ENCODE data around the gene MYH9. TPM values are rescaled to one million over a fixed set of nuclear protein-coding genes. Genes with fewer than 3 reads are reported as not detected.
"Not testable (repeated sequence)": the region's sequence is repeated elsewhere in the genome, so short reads cannot be mapped to it uniquely, and the experiment has no call there.

Gene MYH9
- total RNA-seq, 1 donor from 2014 or later = 277 TPM

GRCh38 chr22:36431977-36432376 is 44.2 kb upstream of the MYH9 start:
- Mint-ChIP-seq H3K27ac (no peak overlapping the region), H3K27me3 (no peaks in the 10 kb centered on the region), H3K36me3 (no peaks in the 10 kb centered on the region), H3K9me3 (no peaks in the 10 kb centered on the region), H3K4me1 (ENCODE audit: unreplicated experiment) (peaks cover 31% of the 10 kb centered on the region), H3K4me3 (no peak overlapping the region)
- no peak for TF ChIP-seq CTCF (conservative IDR thresholded peaks at IDR 0.05)
- no peak for DNase-seq (ENCODE audit: extremely low spot score, unreplicated experiment)

DNA sequence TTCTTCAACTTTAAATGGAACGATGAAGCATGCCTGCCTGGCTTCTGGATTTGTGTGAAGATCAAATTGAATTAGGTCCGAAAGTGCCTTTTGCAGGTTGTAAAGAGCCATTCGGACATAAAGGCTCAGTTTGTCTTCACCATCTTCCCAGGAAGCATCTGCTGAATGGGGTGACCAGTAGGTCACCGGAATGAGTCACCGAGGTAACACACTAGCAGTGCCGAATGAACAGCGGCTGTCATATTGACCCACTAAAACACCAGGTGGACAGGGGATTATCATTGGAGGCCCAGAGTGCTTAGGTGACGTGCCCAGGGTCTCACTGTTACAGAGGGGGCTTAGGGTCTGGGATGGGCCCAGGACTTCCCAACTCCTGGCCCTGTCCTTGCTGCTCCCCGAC is 43.1 kb upstream of the MYH9 start:
- no peak for DNase-seq (ENCODE audit: extremely low spot score, unreplicated experiment)
- Mint-ChIP-seq H3K27me3 (no peaks in the 10 kb centered on the region), H3K9me3 (no peaks in the 10 kb centered on the region), H3K36me3 (no peaks in the 10 kb centered on the region), H3K27ac (no peak overlapping the region), H3K4me1 (ENCODE audit: unreplicated experiment) (peaks cover 28% of the 10 kb centered on the region), H3K4me3 (no peak overlapping the region)
- TF ChIP-seq CTCF (conservative IDR thresholded peaks at IDR 0.05) = no peak

GRCh38 chr22:36427952-36428351 is 40.2 kb upstream of the MYH9 start:
- not testable (repeated sequence) for H3K9me3 Mint-ChIP-seq; H3K27me3 Mint-ChIP-seq; H3K36me3 Mint-ChIP-seq; H3K4me1 Mint-ChIP-seq (ENCODE audit: unreplicated experiment); H3K4me3 Mint-ChIP-seq; DNase-seq (ENCODE audit: extremely low spot score, unreplicated experiment); H3K27ac Mint-ChIP-seq

GRCh38 chr22:36425977-36426523 is 38.3 kb upstream of the MYH9 start:
- H3K27ac Mint-ChIP-seq = no peak overlapping the region
- H3K4me3 Mint-ChIP-seq = no peak overlapping the region
- H3K9me3 Mint-ChIP-seq = no peaks in the 10 kb centered on the region
- DNase-seq (ENCODE audit: extremely low spot score, unreplicated experiment) = no peak
- TF ChIP-seq CTCF (conservative IDR thresholded peaks at IDR 0.05) = no peak
- no peaks in the 10 kb centered on the region for H3K36me3 Mint-ChIP-seq
- H3K27me3 Mint-ChIP-seq = no peaks in the 10 kb centered on the region
- no peaks in the 10 kb centered on the region for H3K4me1 Mint-ChIP-seq (ENCODE audit: unreplicated experiment)

GRCh38 chr22:36424901-36425579 is 37.3 kb upstream of the MYH9 start:
- Mint-ChIP-seq H3K36me3 (no peaks in the 10 kb centered on the region), H3K4me1 (ENCODE audit: unreplicated experiment) (no peaks in the 10 kb centered on the region), H3K27me3 (no peaks in the 10 kb centered on the region), H3K4me3 (no peak overlapping the region), H3K27ac (no peak overlapping the region), H3K9me3 (no peaks in the 10 kb centered on the region)
- TF ChIP-seq CTCF (conservative IDR thresholded peaks at IDR 0.05) = no peak
- no peak for DNase-seq (ENCODE audit: extremely low spot score, unreplicated experiment)

DNA sequence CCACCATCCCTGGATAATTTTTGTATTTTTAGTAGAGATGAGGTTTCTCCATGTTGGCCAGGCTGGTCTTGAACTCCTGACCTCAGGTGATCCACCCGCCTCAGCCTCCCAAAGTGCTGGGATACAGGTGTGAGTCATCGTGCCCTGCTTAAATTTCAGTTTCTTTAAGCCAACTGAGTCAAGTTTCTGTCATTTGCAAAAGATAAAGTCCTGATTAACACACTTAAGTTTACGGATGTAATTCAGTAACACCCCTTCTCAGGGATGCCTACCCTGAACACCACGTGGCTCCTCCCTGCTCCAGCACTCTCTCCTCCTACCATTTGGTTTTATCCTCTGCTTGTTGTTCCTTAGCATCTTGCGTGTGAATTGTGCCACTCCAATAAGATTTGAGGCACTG is 36.7 kb upstream of the MYH9 start:
- not testable (repeated sequence) for H3K27ac Mint-ChIP-seq; H3K36me3 Mint-ChIP-seq; H3K9me3 Mint-ChIP-seq; H3K4me3 Mint-ChIP-seq; DNase-seq (ENCODE audit: extremely low spot score, unreplicated experiment); H3K27me3 Mint-ChIP-seq; H3K4me1 Mint-ChIP-seq (ENCODE audit: unreplicated experiment)

Data from type B pancreatic cell (in vitro differentiated cells).